Fibroblast of peridontal ligament (primary cell): ENCODE results near the gene IQCM.
A peak's percentile ranks its signal among the peaks of the same experiment; 100 is the strongest.

Experiments
- DNase-seq: peaks from one replicate; pipeline ENCODE4 v3.0.0-alpha.2; 2010; ENCODE audit errors: extremely low read depth

IQCM gene

GRCh38 chr4:149781150-149781549 lies 34.5 kb downstream of the IQCM start:
- peak; percentile 48 for DNase-seq

GRCh38 chr4:149768477-149768876 lies 47.2 kb downstream of the IQCM start:
- DNase-seq: no peak

GRCh38 chr4:149766135-149766534 lies 49.5 kb downstream of the IQCM start:
- no peak for DNase-seq

GRCh38 chr4:149765630-149766029 lies 50.0 kb downstream of the IQCM start:
- peak; percentile 74 for DNase-seq

GRCh38 chr4:149755969-149756368 lies 59.7 kb downstream of the IQCM start:
- DNase-seq: no peak

- DNase-seq: peak; percentile 51
These were observed 61.1 kb downstream of the IQCM start for GRCh38 chr4:149754526-149754925.

- no peak for DNase-seq
These were observed 62.9 kb downstream of the IQCM start for GRCh38 chr4:149752729-149753128.

GRCh38 chr4:149751174-149751573 lies 64.5 kb downstream of the IQCM start:
- DNase-seq: peak; percentile 13

GRCh38 chr4:149749784-149750183 lies 65.9 kb downstream of the IQCM start:
- DNase-seq: no peak

GRCh38 chr4:149747646-149748045 lies 68.0 kb downstream of the IQCM start:
- no peak for DNase-seq

- no peak for DNase-seq
These were observed 69.4 kb downstream of the IQCM start for GRCh38 chr4:149746276-149746675.

GRCh38 chr4:149741186-149741831 lies 74.3 kb downstream of the IQCM start:
- DNase-seq: no peak

- no peak for DNase-seq
These were observed 77.5 kb downstream of the IQCM start for GRCh38 chr4:149738156-149738555.

- peak; percentile 20 for DNase-seq
These were observed 79.8 kb downstream of the IQCM start for GRCh38 chr4:149735796-149736195.

- no peak for DNase-seq
These were observed 87.2 kb downstream of the IQCM start for GRCh38 chr4:149728444-149728843.

GRCh38 chr4:149727663-149728062 lies 88.0 kb downstream of the IQCM start:
- no peak for DNase-seq

- DNase-seq: no peak
These were observed 92.6 kb downstream of the IQCM start for GRCh38 chr4:149723065-149723464.

GRCh38 chr4:149719806-149720205 lies 95.8 kb downstream of the IQCM start:
- no peak for DNase-seq

GRCh38 chr4:149719357-149719756 lies 96.3 kb downstream of the IQCM start:
- no peak for DNase-seq

- no peak for DNase-seq
These were observed 97.1 kb downstream of the IQCM start for GRCh38 chr4:149718500-149718899.

GRCh38 chr4:149716728-149717127 lies 98.9 kb downstream of the IQCM start:
- DNase-seq: no peak

GRCh38 chr4:149715822-149716585 lies 99.6 kb downstream of the IQCM start:
- no peak for DNase-seq

- no peak for DNase-seq
These were observed 102.6 kb downstream of the IQCM start for GRCh38 chr4:149713031-149713430.
